ENCODE data around the gene CD80. TPM values are rescaled to one million over a fixed set of nuclear protein-coding genes. Genes with fewer than 3 reads are reported as not detected.

The CD80 gene
- total RNA-seq, 6 experiments from 2014 or later, result 0.26 to 1.3 (median 0.51) TPM

DNA sequence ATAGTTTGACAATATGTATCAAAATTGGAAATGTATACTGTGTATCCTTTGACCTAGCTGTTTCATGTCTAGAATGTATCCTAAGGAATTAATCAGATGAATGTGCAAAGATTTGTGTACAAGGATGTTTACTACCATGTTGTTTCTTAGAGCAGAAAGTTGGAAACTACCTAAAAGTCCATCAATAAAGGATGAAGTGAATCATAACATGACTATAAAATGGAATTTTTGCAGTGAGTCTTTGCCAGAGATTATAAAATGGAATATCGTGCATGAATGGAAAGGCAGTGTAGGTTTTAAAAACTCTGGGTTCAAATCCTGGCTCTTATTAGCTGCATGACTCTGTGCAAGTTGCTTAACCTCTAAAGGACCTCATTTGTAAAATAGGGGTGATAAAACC is 76.3 kb downstream of the CD80 start:
- H3K36me3 ChIP-seq, result peaks cover 0 to 35% (median 10%) of the 10 kb centered on the region in 4 donors
- ATAC-seq (no peak), DNase-seq (no peak)
- WGBS (ENCODE audit: insufficient coverage, low coverage, low lambda C conversion rate, missing lambda C conversion rate), result 84% methylated on average over 1 of the region's 1 CpG
- H3K27ac ChIP-seq, result no peak overlapping the region
- H3K9me3 ChIP-seq, result no peaks in the 10 kb centered on the region
- no peak overlapping the region for H3K4me3 ChIP-seq
- intact Hi-C loops (cut with DNase I), result no loop called here
- H3K27me3 ChIP-seq, result no peaks in the 10 kb centered on the region
- TF ChIP-seq CTCF (IDR thresholded peaks at IDR 0.05), result no peak
- TF ChIP-seq POLR2A (IDR thresholded peaks at IDR 0.05), result no peak
- H3K4me1 ChIP-seq, result no peaks in the 10 kb centered on the region

DNA sequence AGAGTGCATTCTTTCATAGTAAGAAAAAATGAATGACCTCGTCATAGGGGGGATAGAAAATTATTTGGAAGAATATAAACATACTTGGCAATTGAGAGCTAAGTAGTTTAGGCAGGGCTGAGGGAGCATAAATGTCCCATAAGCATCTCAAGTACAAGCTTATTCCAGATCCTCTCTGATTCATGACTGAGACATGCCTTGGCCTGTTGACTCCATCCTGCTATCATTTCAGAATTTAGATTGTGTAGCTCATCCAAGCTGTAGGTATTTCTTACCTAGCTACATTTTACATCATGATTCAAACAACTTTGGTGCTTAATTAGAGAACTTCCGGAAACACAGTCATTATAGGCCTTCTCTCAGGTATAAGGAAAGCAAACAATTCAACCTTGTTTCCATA is 78.3 kb downstream of the CD80 start:
- H3K9me3 ChIP-seq, result no peaks in the 10 kb centered on the region
- H3K4me3 ChIP-seq, result no peak overlapping the region
- DNase-seq (no peak), ATAC-seq (no peak)
- no peaks in the 10 kb centered on the region for H3K27me3 ChIP-seq
- intact Hi-C loops (cut with DNase I), result no loop called here
- no peaks in the 10 kb centered on the region for H3K4me1 ChIP-seq
- TF ChIP-seq CTCF (IDR thresholded peaks at IDR 0.05) (no peak), POLR2A (IDR thresholded peaks at IDR 0.05) (no peak)
- WGBS (ENCODE audit: insufficient coverage, low coverage, low lambda C conversion rate, missing lambda C conversion rate), result 100% methylated on average over 2 of the region's 2 CpGs
- H3K27ac ChIP-seq, result no peak overlapping the region
- peaks cover 0 to 26% (median 6%) of the 10 kb centered on the region in 4 donors for H3K36me3 ChIP-seq

Other genes starting within 250 kb of the CD80 start
- 10 to 100 TPM; 14.9 to 34.6 (median 20.9) TPM for gene TMEM39A, start 96.0 kb downstream of the CD80 start, total RNA-seq
- 1 to 10 TPM; 5.8 to 8.0 (median 7.4) TPM for gene POGLUT1, start 90.7 kb downstream of the CD80 start, total RNA-seq
- 10 to 100 TPM; 16.4 to 63.5 (median 42.8) TPM for gene TIMMDC1, start 61.1 kb downstream of the CD80 start, total RNA-seq
- 1 to 10 TPM; 2.5 to 3.8 (median 2.8) TPM for gene ADPRH, start 19.9 kb upstream of the CD80 start, total RNA-seq
- gene PLA1A, start 38.3 kb upstream of the CD80 start, total RNA-seq, result 10 to 100 TPM in 5 of 6 experiments, 1 to 10 TPM in 1; 9.9 to 30.2 (median 15.9) TPM
- under 1 TPM; 0.43 to 0.92 (median 0.68) TPM for gene POPDC2, start 101.0 kb upstream of the CD80 start, total RNA-seq
- 10 to 100 TPM; 23.9 to 40.8 (median 33.0) TPM for gene COX17, start 117.8 kb upstream of the CD80 start, total RNA-seq
- 1 to 10 TPM in 3 of 6 experiments, under 1 TPM in 3; 0.09 to 5.7 (median 1.1) TPM for gene CFAP91, start 143.4 kb upstream of the CD80 start, total RNA-seq
- gene NR1I2, start 222.5 kb upstream of the CD80 start, total RNA-seq, result 100 to 1,000 TPM in 3 of 6 experiments, 10 to 100 TPM in 3; 24.9 to 188 (median 91.4) TPM

Measured in right lobe of liver (tissue), 6 donors.